HG03103 (cell line): Measurements from ENCODE around the gene CTNNA2.

Experiments used
- ATAC-seq: cut with Tn5 transposase; IDR thresholded peaks from one replicate; pipeline ENCODE4 v1.9.1; 2021; ENCODE audit warnings: low read depth; ENCODE audit not compliant: unreplicated experiment

Gene CTNNA2

DNA sequence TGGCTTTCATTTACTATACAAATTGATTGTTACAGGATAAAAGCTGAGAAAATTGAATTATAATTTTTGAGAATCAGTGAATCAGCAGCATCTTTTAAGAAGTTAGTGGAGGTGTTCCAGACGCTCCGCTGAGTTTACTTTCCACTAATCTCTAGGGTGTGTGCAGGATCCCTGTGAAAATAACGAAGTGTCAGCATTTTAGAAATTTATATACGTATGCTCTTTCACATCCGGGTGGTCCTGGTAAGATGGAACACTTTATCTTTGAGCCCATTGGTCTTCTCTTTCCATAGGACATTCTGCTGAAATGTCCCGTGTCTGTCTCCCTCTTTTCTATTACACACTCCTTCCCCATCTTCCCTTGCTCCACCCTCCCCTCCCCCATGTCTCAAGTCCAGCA, 1060.3 kb downstream of the CTNNA2 start:
- no peak for ATAC-seq

DNA sequence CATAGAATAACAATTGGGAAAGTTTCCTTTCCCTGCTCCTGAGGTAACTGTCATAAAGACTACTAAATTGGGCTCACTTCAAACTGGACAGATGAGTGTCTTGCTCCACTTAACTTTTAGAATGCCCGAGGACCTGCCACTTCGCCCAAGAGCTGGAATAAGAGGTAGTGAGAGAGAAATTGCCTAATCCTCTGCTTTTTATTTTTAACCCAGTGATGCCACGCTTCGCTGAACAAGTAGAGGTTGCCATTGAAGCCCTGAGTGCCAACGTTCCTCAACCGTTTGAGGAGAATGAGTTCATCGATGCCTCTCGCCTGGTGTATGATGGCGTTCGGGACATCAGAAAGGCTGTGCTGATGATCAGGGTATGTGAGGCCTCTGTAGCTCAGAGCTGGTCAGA, 1061.1 kb downstream of the CTNNA2 start:
- ATAC-seq = no peak

GRCh38 chr2:80579756-80580155, 1066.9 kb downstream of the CTNNA2 start:
- no peak for ATAC-seq

GRCh38 chr2:80591233-80591632, 1078.4 kb downstream of the CTNNA2 start:
- ATAC-seq = no peak

- no peak for ATAC-seq
Observed at GRCh38 chr2:80592106-80592505, 1079.3 kb downstream of the CTNNA2 start.

DNA sequence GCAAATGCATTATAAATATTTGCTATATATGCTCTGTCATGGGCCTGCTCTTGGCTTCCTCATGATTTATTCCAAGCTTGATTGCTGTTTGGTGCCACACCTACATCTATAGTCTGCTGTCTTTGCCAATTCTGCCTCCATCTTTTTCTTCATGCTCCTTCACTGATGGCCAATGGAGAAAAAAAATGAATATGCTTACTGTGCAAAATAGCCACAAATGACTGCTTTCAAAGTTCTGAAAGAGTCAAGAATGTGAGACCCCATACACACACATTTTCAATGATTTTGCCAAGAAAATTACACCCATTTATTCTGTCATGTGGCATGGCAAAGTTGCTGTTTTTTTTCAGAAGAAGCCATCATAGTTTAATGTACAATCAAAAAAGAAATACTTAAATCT, 1097.3 kb downstream of the CTNNA2 start:
- ATAC-seq = no peak

GRCh38 chr2:80621656-80622055, 1108.8 kb downstream of the CTNNA2 start:
- no peak for ATAC-seq

GRCh38 chr2:80624062-80624461, 1111.2 kb downstream of the CTNNA2 start:
- ATAC-seq = no peak

- ATAC-seq = no peak
Observed at GRCh38 chr2:80634590-80634989, 1121.7 kb downstream of the CTNNA2 start.

GRCh38 chr2:80638783-80639182, 1125.9 kb downstream of the CTNNA2 start:
- no peak for ATAC-seq

DNA sequence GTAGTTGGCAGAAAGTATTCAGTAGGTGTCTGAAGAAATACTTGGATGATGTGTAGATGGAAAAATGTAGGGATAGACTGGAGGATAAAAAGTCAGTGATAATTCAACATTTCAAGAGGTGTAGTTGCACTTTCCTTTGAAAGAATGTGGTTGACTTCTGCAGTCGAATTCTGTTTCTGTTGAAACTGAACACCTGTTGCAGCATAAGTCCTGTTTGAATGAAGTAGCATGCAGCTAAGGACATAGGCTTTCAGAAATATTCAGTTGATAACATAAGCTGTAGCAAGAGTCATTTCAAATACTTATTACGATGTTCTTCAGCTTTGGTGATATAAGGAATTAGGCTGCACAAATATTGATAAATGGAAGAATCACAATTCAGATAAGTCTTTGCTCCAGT, 1129.6 kb downstream of the CTNNA2 start:
- ATAC-seq = no peak

DNA sequence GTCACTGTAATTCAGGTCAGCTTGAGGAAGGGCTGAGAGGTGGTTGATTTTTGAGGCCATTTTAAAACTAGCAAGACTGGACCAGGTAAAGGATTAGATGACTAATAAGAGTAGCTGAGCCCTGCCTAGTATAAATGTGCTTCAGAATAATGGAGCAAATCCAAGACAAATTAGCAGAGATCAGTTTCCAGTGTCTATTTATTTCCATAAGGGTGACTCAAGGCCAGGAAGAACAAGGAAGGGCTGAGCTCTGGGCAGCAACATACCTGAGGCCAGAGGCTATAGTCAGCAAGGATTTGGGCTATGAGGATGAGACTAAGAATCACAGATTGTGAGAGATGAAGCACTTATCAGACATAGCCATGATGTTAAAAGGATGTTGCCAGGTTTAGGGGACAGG, 1130.7 kb downstream of the CTNNA2 start:
- no peak for ATAC-seq

- ATAC-seq = no peak
Observed at GRCh38 chr2:80651435-80651834, 1138.6 kb downstream of the CTNNA2 start.

DNA sequence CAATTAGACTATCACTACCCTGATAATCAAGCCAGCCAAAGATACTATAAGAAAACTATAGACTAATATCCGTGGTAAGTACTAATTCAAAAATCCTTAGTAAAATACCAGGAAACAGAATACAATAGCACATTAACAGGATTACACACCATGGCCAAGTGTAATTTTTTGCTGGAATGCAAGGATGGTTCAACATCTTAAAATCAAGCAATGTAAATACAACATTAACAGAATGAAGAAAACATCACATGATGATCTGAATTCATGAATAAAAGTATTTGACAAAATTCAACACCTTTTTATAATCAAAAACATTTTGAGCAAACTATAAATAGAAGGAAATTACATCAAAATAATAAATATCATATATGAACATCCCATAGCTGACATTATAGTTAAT, 1142.4 kb downstream of the CTNNA2 start:
- ATAC-seq = no peak

- no peak for ATAC-seq
Observed at GRCh38 chr2:80670763-80671162, 1157.9 kb downstream of the CTNNA2 start.

GRCh38 chr2:80687524-80687923, 1174.7 kb downstream of the CTNNA2 start:
- no peak for ATAC-seq

DNA sequence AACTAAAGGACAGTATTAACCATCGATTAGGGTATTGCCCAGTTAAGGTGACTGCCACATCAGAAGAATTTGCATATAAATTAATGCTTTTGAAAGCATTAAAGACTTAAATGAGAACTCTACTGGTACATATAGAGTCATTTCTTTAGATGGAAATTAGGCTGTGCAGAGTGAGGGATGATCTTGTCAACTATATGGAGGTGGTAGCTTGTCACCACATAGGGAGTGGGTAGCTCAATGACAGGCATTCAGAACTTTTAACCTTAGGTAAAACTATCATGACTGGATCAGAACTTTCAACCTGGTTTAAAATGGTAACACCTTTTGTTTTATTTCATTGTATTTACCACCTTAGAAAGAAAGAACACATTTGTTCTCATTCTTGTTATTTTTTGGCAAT, 1176.3 kb downstream of the CTNNA2 start:
- no peak for ATAC-seq
